GM23248 (cell line): ENCODE measurements around the gene MAVS. TPM values are rescaled to one million over a fixed set of nuclear protein-coding genes. Genes with fewer than 3 reads are reported as not detected.

Experiments
- DNase-seq: peaks from one replicate; pipeline ENCODE4 v3.0.0-alpha.2; 2015
- H2AFZ ChIP-seq: fragments of 200-600 bp; sonication (generic); 2 replicates; pipeline ENCODE4 v1.6.1; 2016; ENCODE audit warnings: antibody characterized with exemption
- H3F3A ChIP-seq: fragments of 200-600 bp; sonication (generic); 2 replicates; pipeline ENCODE4 v1.6.1; 2016; ENCODE audit warnings: mild to moderate bottlenecking, antibody characterized with exemption, mixed run types; ENCODE audit not compliant: insufficient read depth
- H3K27ac ChIP-seq: fragments of 200-600 bp; sonication (generic); 2 replicates; pipeline ENCODE4 v1.5.1; 2016; ENCODE audit warnings: mild to moderate bottlenecking
- H3K27me3 ChIP-seq: fragments of 200-600 bp; sonication (generic); replicated peaks from 2 replicates; pipeline ENCODE4 v1.6.1; 2016; ENCODE audit warnings: mild to moderate bottlenecking; ENCODE audit not compliant: insufficient read depth
- H3K36me3 ChIP-seq: fragments of 200-600 bp; sonication (generic); 2 replicates; pipeline ENCODE4 v1.6.1; 2016; ENCODE audit warnings: low read depth, mild to moderate bottlenecking
- H3K4me1 ChIP-seq: fragments of 200-600 bp; sonication (generic); 2 replicates; pipeline ENCODE4 v1.6.1; 2016; ENCODE audit warnings: mild to moderate bottlenecking; ENCODE audit not compliant: insufficient read depth
- H3K4me2 ChIP-seq: fragments of 200-600 bp; sonication (generic); one replicate; pipeline ENCODE4 v1.6.1; 2016; ENCODE audit warnings: mild to moderate bottlenecking; ENCODE audit not compliant: unreplicated experiment
- H3K4me3 ChIP-seq: fragments of 200-600 bp; sonication (generic); 2 replicates; pipeline ENCODE4 v1.5.1; 2016; ENCODE audit warnings: mild to moderate bottlenecking
- H3K79me2 ChIP-seq: fragments of 200-600 bp; sonication (generic); 2 replicates; pipeline ENCODE4 v1.6.1; 2016; ENCODE audit warnings: mild to moderate bottlenecking; ENCODE audit not compliant: insufficient read depth
- H3K9ac ChIP-seq: fragments of 200-600 bp; sonication (generic); 2 replicates; pipeline ENCODE4 v1.6.1; 2016; ENCODE audit warnings: mild to moderate bottlenecking
- H3K9me2 ChIP-seq: fragments of 200-600 bp; sonication (generic); 2 replicates; pipeline ENCODE4 v1.6.1; 2016; ENCODE audit warnings: mixed run types, mild to moderate bottlenecking, moderate library complexity; ENCODE audit not compliant: insufficient read depth
- H3K9me3 ChIP-seq: fragments of 200-600 bp; sonication (generic); one replicate; pipeline ENCODE4 v1.6.1; 2017; ENCODE audit warnings: low read depth
- H4K20me1 ChIP-seq: fragments of 200-600 bp; sonication (generic); 2 replicates; pipeline ENCODE4 v1.6.0; 2016; ENCODE audit not compliant: insufficient read depth
- EZH2 ChIP-seq: fragments of 200-600 bp; sonication (generic); IDR thresholded peaks from 2 replicates; pipeline ENCODE4 v1.6.1; 2018; ENCODE audit warnings: antibody characterized with exemption, mild to moderate bottlenecking; ENCODE audit not compliant: insufficient read depth, poor library complexity, severe bottlenecking
- EZH2phosphoT487 ChIP-seq: fragments of 200-600 bp; sonication (generic); IDR thresholded peaks from 2 replicates; pipeline ENCODE4 v1.6.1; 2018; ENCODE audit warnings: antibody characterized with exemption, moderate library complexity, mild to moderate bottlenecking, low read depth; ENCODE audit not compliant: insufficient read depth
- WGBS, 2 experiments: methylation state at CpG; one replicate each; pipeline ENCODE4 v1.1.6; 2015 to 2017; ENCODE audit warnings: low lambda C conversion rate in 2 of 2, low coverage in 1 of 2; ENCODE audit errors: missing lambda C conversion rate in 2 of 2; 5-methylcytosine and 5-hydroxymethylcytosine counted together
- in situ Hi-C: fragments of 300-500 bp; cut with MboI; formaldehyde crosslinking; loops from 2 replicates; pipeline ENCODE4 v1.15.0; 2020
- polyA plus RNA-seq: library from polyadenylated mRNA; unstranded; fragments of >200 nt; fragmentation: Nextera tagmentation; extraction: Ambion mirVana; gene quantifications from 2 replicates; pipeline ENCODE4 v1.2.1, GENCODE V29; 2016
- total RNA-seq: library from RNA; depleted of rRNA; stranded (reverse); fragments of >200 nt; shearing (Covaris generic); gene quantifications from 2 replicates; pipeline ENCODE4 v1.2.3, GENCODE V29; 2014

Gene MAVS
- total and polyA plus RNA-seq, 2 experiments from 2014 or later, result 12.0 to 22.0 TPM

DNA sequence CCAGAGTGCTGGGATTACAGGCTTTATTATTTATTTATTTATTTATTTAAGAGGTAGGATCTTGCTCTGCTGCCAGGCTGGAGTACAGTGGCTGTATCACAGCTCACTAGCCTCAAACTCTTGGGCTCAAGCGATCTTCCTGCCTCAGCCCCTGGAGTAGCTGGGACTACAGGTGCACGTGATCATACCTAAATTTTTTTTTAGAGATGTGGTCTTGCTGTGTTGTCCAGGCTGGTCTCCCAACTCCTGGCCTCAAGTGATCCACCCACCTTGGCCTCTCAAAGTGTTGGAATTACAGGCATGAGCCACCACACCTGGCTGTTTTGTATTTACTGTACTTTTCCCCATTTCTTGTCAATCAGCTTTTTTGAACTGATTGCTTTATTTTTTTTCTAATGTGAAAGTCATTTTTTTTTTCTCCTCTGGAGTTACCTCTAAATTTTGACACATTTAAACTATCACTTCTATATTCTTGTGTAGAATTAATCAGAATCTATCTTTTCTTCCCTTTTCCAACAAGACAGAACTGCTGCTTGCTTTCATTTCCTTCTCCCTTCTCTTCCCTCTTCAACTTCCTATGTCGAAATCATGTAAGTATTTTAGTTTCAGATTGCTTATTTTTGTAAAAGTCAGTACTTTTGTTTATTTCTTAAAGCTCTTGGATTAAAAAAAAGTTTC is 54.5 kb downstream of the MAVS start:
- Histone ChIP-seq H3K4me2 (peak overlapping the region; percentile 72), H3K4me3 (peak overlapping the region; percentile 47), H3K27me3 (no peaks in the 10 kb centered on the region), H3K9ac (peak overlapping the region; percentile 43), H3K9me3 (no peaks in the 10 kb centered on the region), H3K4me1 (peaks cover 67% of the 10 kb centered on the region), H4K20me1 (peaks cover 67% of the 10 kb centered on the region), H3K9me2 (no peaks in the 10 kb centered on the region), H3K79me2 (peaks cover 100% of the 10 kb centered on the region), H2AFZ (no peak overlapping the region), H3K27ac (peak overlapping the region; percentile 26), H3F3A (peaks cover 62% of the 10 kb centered on the region), H3K36me3 (no peaks in the 10 kb centered on the region)
- WGBS, 2 experiments, result 64 to 71% methylated on average over 3 of the region's 3 CpGs
- DNase-seq, result peak; percentile 45
- no peak for TF ChIP-seq EZH2
- TF ChIP-seq EZH2phosphoT487, result no peak
- in situ Hi-C loops, result no loop called here

DNA sequence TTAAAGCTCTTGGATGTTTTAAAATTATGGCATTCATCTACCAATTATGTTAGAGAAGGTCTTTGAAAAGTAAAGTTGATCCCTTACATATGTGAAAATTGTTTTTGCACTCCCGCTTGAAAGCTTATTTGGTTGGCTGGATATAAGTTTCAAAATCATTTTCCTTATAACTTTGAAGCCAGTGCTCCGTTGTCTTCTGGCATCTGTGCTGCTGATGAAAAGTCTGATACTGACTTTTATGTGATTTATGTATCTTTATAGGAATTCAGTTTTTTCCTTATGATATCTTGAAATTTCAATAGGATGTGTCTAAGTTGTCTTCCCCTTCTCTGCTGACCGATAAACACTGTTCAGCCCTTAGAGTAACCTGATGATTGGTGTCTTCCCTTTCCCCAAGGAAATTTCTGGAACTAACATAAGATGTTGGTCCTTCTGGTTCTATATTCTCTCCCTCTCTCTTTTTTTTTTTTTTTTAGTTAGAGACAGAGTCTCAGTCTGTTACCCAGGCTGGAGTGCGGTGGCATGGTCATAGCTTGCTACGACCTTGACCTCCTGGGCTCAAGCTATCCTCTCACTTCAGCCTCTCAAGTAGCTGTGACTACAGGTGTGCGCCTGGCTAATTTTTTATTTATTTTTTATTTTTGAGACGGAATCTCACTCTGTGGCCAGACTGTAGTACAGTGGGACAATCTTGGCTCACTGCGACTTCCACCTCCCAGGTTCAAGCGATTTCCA is 55.2 kb downstream of the MAVS start:
- H3K4me1 ChIP-seq, result peaks cover 60% of the 10 kb centered on the region
- peak overlapping the region; percentile 26; the same call in 1 of the 2 replicates for H3K27ac ChIP-seq
- H2AFZ ChIP-seq, result no peak overlapping the region
- H4K20me1 ChIP-seq, result peaks cover 64% of the 10 kb centered on the region
- TF ChIP-seq EZH2 (no peak), EZH2phosphoT487 (no peak)
- no peaks in the 10 kb centered on the region for H3K36me3 ChIP-seq
- H3K9me2 ChIP-seq, result no peaks in the 10 kb centered on the region
- peaks cover 100% of the 10 kb centered on the region for H3K79me2 ChIP-seq
- H3K27me3 ChIP-seq, result no peaks in the 10 kb centered on the region
- peak overlapping the region; percentile 43 for H3K9ac ChIP-seq
- peak overlapping the region; percentile 72 for H3K4me2 ChIP-seq
- peak overlapping the region; percentile 47 for H3K4me3 ChIP-seq
- in situ Hi-C loops, result no loop called here
- 68 to 69% methylated on average over 9 of the region's 9 CpGs for WGBS, 2 experiments
- DNase-seq, result no peak
- H3F3A ChIP-seq, result peaks cover 57% of the 10 kb centered on the region
- H3K9me3 ChIP-seq, result no peaks in the 10 kb centered on the region

DNA sequence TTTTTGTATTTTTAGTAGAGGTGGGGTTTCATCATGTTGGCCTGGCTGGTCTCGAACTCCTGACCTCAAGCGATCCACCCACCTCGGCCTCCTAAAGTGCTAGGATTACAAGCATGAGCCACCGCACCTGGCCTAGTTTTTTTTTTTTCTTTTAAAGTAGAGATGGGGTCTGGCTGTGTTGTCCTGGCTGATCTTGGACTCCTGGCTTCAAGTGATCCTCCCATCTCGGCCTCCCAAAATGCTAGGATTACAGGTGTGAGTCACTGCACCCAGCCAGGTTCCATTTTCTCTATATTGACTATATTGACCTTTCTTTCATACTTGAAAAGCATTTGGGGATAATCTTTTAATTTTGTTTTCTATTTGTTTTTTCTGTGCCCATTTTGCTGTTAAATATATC is 55.8 kb downstream of the MAVS start:
- H3K27ac ChIP-seq, result no peak overlapping the region
- peaks cover 100% of the 10 kb centered on the region for H3K79me2 ChIP-seq
- H3K9me3 ChIP-seq, result no peaks in the 10 kb centered on the region
- peaks cover 54% of the 10 kb centered on the region for H3K4me1 ChIP-seq
- H3F3A ChIP-seq, result peaks cover 51% of the 10 kb centered on the region
- in situ Hi-C loops, result no loop called here
- no peaks in the 10 kb centered on the region for H3K27me3 ChIP-seq
- H3K36me3 ChIP-seq, result no peaks in the 10 kb centered on the region
- no peak overlapping the region for H3K9ac ChIP-seq
- H3K4me3 ChIP-seq, result no peak overlapping the region
- peak overlapping the region; percentile 72 for H3K4me2 ChIP-seq
- H2AFZ ChIP-seq, result no peak overlapping the region
- TF ChIP-seq EZH2, result no peak
- TF ChIP-seq EZH2phosphoT487, result no peak
- peaks cover 63% of the 10 kb centered on the region for H4K20me1 ChIP-seq
- DNase-seq, result no peak
- no peaks in the 10 kb centered on the region for H3K9me2 ChIP-seq
- 94% methylated on average over 5 of the region's 5 CpGs for WGBS, 2 experiments

DNA sequence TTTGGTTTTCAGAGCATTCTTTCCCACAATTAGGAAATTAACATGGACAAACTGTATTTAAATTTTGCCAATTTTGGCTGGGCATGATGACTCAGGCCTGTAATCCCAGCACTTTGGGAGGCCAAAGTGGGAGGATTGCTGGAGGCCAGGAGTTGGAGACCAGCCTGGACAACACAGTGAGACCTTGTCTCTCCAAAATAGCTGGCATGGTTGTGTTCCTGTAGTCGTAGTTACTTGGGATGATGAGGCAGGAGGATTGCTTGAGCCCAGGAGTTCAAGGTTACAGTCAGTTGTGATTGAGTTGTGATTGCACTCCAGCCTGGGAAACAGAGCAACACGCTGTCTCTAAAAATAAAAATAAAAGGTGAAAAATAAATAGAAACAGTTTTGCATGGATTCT is 57.6 kb downstream of the MAVS start:
- Histone ChIP-seq H3F3A (peaks cover 36% of the 10 kb centered on the region), H3K79me2 (peaks cover 100% of the 10 kb centered on the region), H3K9ac (no peak overlapping the region), H3K36me3 (peaks cover 18% of the 10 kb centered on the region), H3K27ac (peak overlapping the region; percentile 2; the same call in 1 of the 2 replicates), H3K4me1 (peaks cover 40% of the 10 kb centered on the region), H3K9me3 (no peaks in the 10 kb centered on the region), H3K27me3 (no peaks in the 10 kb centered on the region), H3K4me2 (no peak overlapping the region), H3K9me2 (no peaks in the 10 kb centered on the region), H2AFZ (no peak overlapping the region), H4K20me1 (peaks cover 60% of the 10 kb centered on the region; the same call in 1 of the 2 replicates), H3K4me3 (no peak overlapping the region)
- 36 to 41% methylated on average over 2 of the region's 2 CpGs for WGBS, 2 experiments
- no peak for TF ChIP-seq EZH2phosphoT487
- TF ChIP-seq EZH2, result no peak
- in situ Hi-C loops, result no loop called here
- DNase-seq, result no peak
